Type B pancreatic cell (in vitro differentiated cells): ENCODE measurements around the gene MXI1. TPM values are rescaled to one million over a fixed set of nuclear protein-coding genes. Genes with fewer than 3 reads are reported as not detected.
A peak's percentile ranks its signal among the peaks of the same experiment; 100 is the strongest.

Experiments
- DNase-seq: peaks from one replicate; pipeline ENCODE4 v3.0.0; 2021; ENCODE audit warnings: mixed read lengths; ENCODE audit not compliant: unreplicated experiment; ENCODE audit errors: extremely low spot score
- H3K27ac Mint-ChIP-seq: 2 replicates; pipeline ENCODE4 v1.8.0; 2021; ENCODE audit warnings: mild to moderate bottlenecking, mixed read lengths
- H3K27me3 Mint-ChIP-seq: 2 replicates; pipeline ENCODE4 v1.8.0; 2021; ENCODE audit warnings: mixed read lengths
- H3K36me3 Mint-ChIP-seq: 2 replicates; pipeline ENCODE4 v1.8.0; 2021; ENCODE audit warnings: mixed read lengths
- H3K4me1 Mint-ChIP-seq: one replicate; pipeline ENCODE4 v1.8.0; 2021; ENCODE audit warnings: mixed read lengths; ENCODE audit not compliant: unreplicated experiment
- H3K4me3 Mint-ChIP-seq: 2 replicates; pipeline ENCODE4 v1.8.0; 2021; ENCODE audit warnings: mild to moderate bottlenecking, mixed read lengths
- H3K9me3 Mint-ChIP-seq: 2 replicates; pipeline ENCODE4 v1.8.0; 2021; ENCODE audit warnings: mixed read lengths
- total RNA-seq: library from RNA; stranded (reverse); gene quantifications from 2 replicates; pipeline ENCODE4 v1.2.1, GENCODE V29; 2021; ENCODE audit warnings: low replicate concordance
- TF ChIP-seq, protein P1 (sequence below): fragments of 200-600 bp; sonication (generic); conservative IDR thresholded peaks from 2 replicates; pipeline ENCODE4 v1.5.0; 2021; ENCODE audit warnings: antibody characterized with exemption, mild to moderate bottlenecking

The MXI1 gene
- total RNA-seq, 1 donor from 2014 or later = 34.7 TPM

DNA sequence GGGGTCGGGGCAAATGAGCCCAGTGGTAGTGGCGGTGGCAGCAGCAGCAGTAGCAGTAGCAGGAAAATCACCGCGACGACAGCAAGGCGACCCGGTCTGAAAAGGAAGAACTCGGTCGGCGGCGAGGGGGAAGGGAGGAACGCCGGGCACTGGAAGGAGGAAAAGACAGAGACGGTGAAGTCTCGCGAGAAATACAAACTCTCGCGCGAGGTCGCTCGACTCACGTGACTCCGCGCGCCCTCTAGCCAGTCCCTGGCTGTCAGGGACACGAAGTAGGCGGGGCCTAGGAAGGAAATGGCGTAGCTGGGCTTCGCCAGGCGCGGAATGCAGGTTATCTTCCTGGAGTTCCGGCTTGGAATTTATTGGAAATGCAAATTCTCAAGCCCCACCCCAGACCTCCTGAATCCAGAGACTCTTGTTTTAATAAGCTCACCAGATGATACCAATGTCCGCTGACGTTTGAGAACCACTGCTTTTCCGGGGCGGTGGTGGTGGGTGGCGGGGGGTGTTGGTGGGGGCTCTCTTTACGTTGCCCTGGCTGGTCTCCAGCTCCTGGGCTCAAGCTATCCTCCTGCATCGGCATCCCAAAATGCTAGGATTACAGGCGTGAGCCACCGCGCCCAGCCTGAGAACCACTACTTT, 97.5 kb downstream of the MXI1 start, which contains the start of gene SMNDC1:
Gene SMNDC1, minus strand, starts transcription at position 141 of the 642 bp plus-strand sequence. CDS start 1,333 bp downstream, outside the sequence.
- TF ChIP-seq, protein P1, sequence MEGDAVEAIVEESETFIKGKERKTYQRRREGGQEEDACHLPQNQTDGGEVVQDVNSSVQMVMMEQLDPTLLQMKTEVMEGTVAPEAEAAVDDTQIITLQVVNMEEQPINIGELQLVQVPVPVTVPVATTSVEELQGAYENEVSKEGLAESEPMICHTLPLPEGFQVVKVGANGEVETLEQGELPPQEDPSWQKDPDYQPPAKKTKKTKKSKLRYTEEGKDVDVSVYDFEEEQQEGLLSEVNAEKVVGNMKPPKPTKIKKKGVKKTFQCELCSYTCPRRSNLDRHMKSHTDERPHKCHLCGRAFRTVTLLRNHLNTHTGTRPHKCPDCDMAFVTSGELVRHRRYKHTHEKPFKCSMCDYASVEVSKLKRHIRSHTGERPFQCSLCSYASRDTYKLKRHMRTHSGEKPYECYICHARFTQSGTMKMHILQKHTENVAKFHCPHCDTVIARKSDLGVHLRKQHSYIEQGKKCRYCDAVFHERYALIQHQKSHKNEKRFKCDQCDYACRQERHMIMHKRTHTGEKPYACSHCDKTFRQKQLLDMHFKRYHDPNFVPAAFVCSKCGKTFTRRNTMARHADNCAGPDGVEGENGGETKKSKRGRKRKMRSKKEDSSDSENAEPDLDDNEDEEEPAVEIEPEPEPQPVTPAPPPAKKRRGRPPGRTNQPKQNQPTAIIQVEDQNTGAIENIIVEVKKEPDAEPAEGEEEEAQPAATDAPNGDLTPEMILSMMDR = no peak
- DNase-seq = peak; percentile 98
- Mint-ChIP-seq H3K4me3 (peak within 1 kb of the TSS; percentile 97), H3K27me3 (peaks cover 3% of the 10 kb centered on the region), H3K4me1 (peaks cover 35% of the 10 kb centered on the region), H3K9me3 (no peaks in the 10 kb centered on the region), H3K27ac (peak within 1 kb of the TSS; percentile 99), H3K36me3 (peaks cover 17% of the 10 kb centered on the region)

DNA sequence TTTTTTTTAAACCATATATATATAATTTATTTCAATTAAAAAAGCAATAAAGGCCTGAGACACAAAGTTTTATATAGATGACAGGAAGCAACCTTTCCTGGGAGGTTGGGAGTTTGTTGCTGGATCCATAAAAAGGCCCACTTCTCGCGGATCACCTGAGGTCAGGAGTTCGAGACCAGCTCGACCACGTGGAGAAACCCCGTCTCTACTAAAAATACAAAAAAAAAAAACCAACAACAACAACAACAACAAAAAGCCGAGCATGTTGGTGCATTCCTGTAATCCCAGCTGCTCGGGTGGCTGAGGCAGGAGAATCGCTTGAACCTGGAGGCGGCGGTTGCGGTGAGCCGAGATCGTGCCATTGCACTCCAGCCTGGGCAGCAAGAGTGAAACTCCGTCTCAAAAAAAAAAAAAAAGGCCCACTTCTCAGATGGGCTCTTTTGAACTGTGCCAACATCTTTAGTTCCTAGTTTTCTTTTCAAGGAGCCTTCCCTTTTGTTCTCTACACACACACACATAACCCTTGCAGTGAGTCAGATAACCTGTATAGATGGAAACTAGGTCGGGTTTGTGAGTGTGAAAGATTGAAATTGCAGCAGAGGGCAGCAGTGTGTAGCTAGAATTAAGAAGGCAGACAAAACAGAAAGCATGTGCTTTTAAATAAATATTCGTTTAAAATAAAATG, 98.5 kb downstream of the MXI1 start:
- H3K4me1 Mint-ChIP-seq = peaks cover 29% of the 10 kb centered on the region
- peaks cover 3% of the 10 kb centered on the region for H3K27me3 Mint-ChIP-seq
- H3K4me3 Mint-ChIP-seq = peak overlapping the region; percentile 97
- H3K27ac Mint-ChIP-seq = peak overlapping the region; percentile 99
- peaks cover 15% of the 10 kb centered on the region for H3K36me3 Mint-ChIP-seq
- H3K9me3 Mint-ChIP-seq = no peaks in the 10 kb centered on the region
- TF ChIP-seq, protein P1 = peak; percentile 77
- DNase-seq = no peak

DNA sequence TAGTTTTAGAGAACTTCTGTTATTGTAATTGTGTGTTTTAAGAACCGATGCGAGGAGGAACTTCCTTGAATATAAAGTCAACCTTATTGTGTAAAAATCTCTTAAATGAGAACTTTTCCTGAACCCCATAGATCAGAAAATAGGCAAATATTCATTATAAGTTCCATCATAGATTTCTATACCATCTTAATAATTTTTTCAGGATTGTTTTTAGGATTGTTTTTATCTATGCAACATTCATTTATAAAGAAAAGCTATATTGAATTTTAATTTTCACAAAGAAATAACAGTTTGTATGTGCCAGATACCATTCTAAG, 99.0 kb downstream of the MXI1 start:
- Mint-ChIP-seq H3K36me3 (peaks cover 12% of the 10 kb centered on the region), H3K9me3 (no peaks in the 10 kb centered on the region), H3K4me3 (peak overlapping the region; percentile 59), H3K27ac (peak overlapping the region; percentile 42), H3K27me3 (peaks cover 3% of the 10 kb centered on the region), H3K4me1 (peaks cover 29% of the 10 kb centered on the region)
- DNase-seq = no peak
- TF ChIP-seq, protein P1 = no peak

DNA sequence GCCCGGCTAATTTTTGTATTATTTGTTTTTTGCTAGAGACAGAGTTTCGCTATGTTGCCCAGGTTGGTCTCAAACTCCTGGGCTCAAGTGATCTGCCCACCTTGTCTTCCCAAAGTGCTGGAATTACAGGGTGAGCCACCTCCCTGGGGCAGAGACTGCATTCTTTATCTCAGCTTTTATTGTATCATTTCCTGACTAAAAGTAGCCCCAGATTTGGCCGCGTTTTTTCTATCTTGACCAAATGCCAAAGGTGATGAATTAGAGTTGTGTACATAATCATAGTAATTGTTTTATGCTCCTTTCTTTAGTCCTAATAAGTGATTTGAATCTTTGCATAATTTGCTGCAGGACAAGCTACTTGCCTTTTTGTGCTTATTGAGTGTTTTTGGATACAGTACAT, 100.4 kb downstream of the MXI1 start:
- TF ChIP-seq, protein P1 = no peak
- Mint-ChIP-seq H3K9me3 (no peaks in the 10 kb centered on the region), H3K27me3 (peaks cover 3% of the 10 kb centered on the region), H3K27ac (no peak overlapping the region), H3K4me3 (no peak overlapping the region), H3K4me1 (peaks cover 22% of the 10 kb centered on the region), H3K36me3 (peaks cover 5% of the 10 kb centered on the region)
- DNase-seq = no peak

DNA sequence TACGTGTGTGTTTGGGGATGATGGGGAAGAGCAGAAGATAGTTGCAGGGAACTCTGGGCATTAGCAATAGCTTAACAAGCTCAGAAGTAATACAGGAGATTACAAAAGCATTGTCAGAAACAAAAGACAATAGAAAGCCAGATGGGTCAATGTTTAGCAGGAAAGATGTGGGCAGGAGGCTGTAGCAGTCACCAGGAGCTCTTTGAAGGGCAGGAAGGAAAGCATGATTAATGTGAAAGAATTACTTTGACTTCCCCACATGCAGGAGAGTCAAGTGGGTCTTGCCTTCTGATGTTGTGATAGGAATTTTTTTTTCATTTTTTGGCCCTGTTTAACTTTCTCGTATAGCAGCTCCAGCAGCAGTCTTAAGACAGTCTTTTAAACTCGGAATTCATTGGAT, 103.3 kb downstream of the MXI1 start:
- Mint-ChIP-seq H3K27me3 (peaks cover 4% of the 10 kb centered on the region), H3K27ac (no peak overlapping the region), H3K9me3 (no peaks in the 10 kb centered on the region), H3K36me3 (no peaks in the 10 kb centered on the region), H3K4me1 (peaks cover 15% of the 10 kb centered on the region), H3K4me3 (no peak overlapping the region)
- no peak for DNase-seq
- TF ChIP-seq, protein P1 = no peak
